ENCODE measurements around the gene CHST9. TPM values are rescaled to one million over a fixed set of nuclear protein-coding genes. Genes with fewer than 3 reads are reported as not detected.
"Not testable (repeated sequence)": the region's sequence is repeated elsewhere in the genome, so short reads cannot be mapped to it uniquely, and the experiment has no call there.

Gene CHST9
- total and polyA plus RNA-seq, 7 donors = 0.12 to 3.1 (median 0.95) TPM; not detected in 1

DNA sequence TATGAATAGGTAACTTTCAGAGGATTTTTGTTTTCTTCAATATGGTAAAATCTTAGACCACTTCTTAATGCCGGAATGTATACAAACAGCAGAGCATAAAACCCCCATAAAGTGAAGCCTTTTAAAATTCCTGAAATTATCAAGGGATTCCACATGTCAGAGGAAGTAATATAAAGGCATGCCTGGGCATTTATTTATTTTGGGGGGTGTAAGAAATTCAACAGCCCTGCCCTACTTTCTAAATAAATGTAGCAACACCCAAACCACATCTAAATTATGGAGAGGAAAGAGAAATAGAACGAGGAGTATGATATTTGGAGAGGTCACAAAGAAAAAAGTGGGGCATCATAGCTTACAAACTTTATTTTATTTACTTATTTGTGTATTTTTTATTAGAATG, 9.9 kb downstream of the CHST9 start:
- no peaks in the 10 kb centered on the region for H3K27me3 ChIP-seq
- TF ChIP-seq EP300 (IDR thresholded peaks at IDR 0.05) (no peak), POLR2AphosphoS5 (IDR thresholded peaks at IDR 0.05) (no peak), POLR2A (IDR thresholded peaks at IDR 0.05) (no peak)
- TF ChIP-seq, protein P1, sequence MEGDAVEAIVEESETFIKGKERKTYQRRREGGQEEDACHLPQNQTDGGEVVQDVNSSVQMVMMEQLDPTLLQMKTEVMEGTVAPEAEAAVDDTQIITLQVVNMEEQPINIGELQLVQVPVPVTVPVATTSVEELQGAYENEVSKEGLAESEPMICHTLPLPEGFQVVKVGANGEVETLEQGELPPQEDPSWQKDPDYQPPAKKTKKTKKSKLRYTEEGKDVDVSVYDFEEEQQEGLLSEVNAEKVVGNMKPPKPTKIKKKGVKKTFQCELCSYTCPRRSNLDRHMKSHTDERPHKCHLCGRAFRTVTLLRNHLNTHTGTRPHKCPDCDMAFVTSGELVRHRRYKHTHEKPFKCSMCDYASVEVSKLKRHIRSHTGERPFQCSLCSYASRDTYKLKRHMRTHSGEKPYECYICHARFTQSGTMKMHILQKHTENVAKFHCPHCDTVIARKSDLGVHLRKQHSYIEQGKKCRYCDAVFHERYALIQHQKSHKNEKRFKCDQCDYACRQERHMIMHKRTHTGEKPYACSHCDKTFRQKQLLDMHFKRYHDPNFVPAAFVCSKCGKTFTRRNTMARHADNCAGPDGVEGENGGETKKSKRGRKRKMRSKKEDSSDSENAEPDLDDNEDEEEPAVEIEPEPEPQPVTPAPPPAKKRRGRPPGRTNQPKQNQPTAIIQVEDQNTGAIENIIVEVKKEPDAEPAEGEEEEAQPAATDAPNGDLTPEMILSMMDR (IDR thresholded peaks at IDR 0.05) = no peak
- no peaks in the 10 kb centered on the region for H3K9me3 ChIP-seq
- no peak for DNase-seq
- no peaks in the 10 kb centered on the region for H3K4me1 ChIP-seq
- H3K27ac ChIP-seq = no peak overlapping the region
- H3K4me3 ChIP-seq = no peak overlapping the region
- intact Hi-C loops (cut with DNase I) = no loop called here
- WGBS, 2 donors = 18 to 48% methylated on average over 2 of the region's 2 CpGs
- H3K36me3 ChIP-seq = no peaks in the 10 kb centered on the region

GRCh38 chr18:27171993-27172392, 13.1 kb downstream of the CHST9 start:
- DNase-seq = no peak
- H3K27ac ChIP-seq = no peak overlapping the region
- TF ChIP-seq, protein P1 (IDR thresholded peaks at IDR 0.05) = no peak
- 28 to 62% methylated on average over 1 of the region's 1 CpG for WGBS, 2 donors
- H3K36me3 ChIP-seq = no peaks in the 10 kb centered on the region
- no peak overlapping the region for H3K4me3 ChIP-seq
- intact Hi-C loops (cut with DNase I) = no loop called here
- no peaks in the 10 kb centered on the region for H3K9me3 ChIP-seq
- H3K27me3 ChIP-seq = no peaks in the 10 kb centered on the region
- no peaks in the 10 kb centered on the region for H3K4me1 ChIP-seq

DNA sequence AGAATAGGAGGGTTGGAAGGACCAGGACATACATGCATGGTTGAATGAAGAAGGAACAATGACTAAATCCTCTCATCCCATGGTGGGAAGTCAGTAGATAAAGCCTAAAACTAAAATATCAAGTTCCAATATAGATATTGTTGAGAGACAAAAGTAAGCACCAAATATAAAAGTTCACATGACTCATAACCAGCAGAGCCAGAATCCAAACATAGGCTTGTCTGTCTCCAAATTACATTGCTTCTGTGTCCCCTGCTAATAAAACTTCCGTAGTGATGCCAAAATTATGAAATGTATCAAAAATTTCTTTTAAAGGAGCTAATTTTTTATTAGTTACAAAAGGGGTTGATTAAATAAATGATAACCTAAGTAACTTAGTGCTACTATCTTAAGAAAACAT, 19.7 kb downstream of the CHST9 start:
- intact Hi-C loops (cut with DNase I) = no loop called here
- Histone ChIP-seq H3K36me3 (no peaks in the 10 kb centered on the region), H3K4me1 (no peaks in the 10 kb centered on the region), H3K4me3 (no peak overlapping the region), H3K9me3 (peaks cover 0 to 1% (median 0%) of the 10 kb centered on the region in 4 donors), H3K27me3 (no peaks in the 10 kb centered on the region), H3K27ac (no peak overlapping the region)
- no peak for TF ChIP-seq POLR2A (IDR thresholded peaks at IDR 0.05)
- no peak for TF ChIP-seq EP300 (IDR thresholded peaks at IDR 0.05)
- TF ChIP-seq, protein P1 (IDR thresholded peaks at IDR 0.05) = no peak
- TF ChIP-seq POLR2AphosphoS5 (IDR thresholded peaks at IDR 0.05) = no peak
- 69 to 77% methylated on average over 1 of the region's 1 CpG for WGBS, 2 donors
- no peak for DNase-seq

DNA sequence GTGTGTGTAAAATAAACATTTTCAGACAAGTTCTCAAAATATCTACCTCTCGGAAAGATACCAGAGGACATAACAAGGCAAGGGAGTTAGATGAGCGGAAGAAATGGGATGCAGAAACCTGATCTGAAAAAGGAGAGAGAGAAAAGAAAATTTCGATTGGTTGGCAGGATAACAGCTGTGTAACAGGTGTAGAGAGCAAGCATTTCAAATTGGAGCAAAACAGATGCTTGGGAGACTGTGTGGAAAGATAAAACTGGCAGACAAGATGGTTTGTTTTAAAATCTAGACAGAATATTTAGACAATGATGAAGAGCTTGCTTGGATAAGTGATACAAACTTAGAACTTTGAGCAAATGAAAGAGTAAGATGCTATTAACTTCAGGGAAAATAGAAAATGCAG, 20.2 kb downstream of the CHST9 start:
- H3K36me3 ChIP-seq = no peaks in the 10 kb centered on the region
- peaks cover 0 to 1% (median 0%) of the 10 kb centered on the region in 4 donors for H3K9me3 ChIP-seq
- no peak for DNase-seq
- WGBS, 2 donors = 62 to 71% methylated on average over 3 of the region's 3 CpGs
- H3K4me3 ChIP-seq = no peak overlapping the region
- H3K27ac ChIP-seq = no peak overlapping the region
- TF ChIP-seq, protein P1 (IDR thresholded peaks at IDR 0.05) = no peak
- TF ChIP-seq POLR2AphosphoS5 (IDR thresholded peaks at IDR 0.05) = no peak
- no peak for TF ChIP-seq EP300 (IDR thresholded peaks at IDR 0.05)
- no peak for TF ChIP-seq POLR2A (IDR thresholded peaks at IDR 0.05)
- intact Hi-C loops (cut with DNase I) = no loop called here
- no peaks in the 10 kb centered on the region for H3K27me3 ChIP-seq
- H3K4me1 ChIP-seq = no peaks in the 10 kb centered on the region

- 88 to 90% methylated on average over 12 of the region's 12 CpGs for whole genome bisulfite sequencing, 2 donors
- H3K9me3 ChIP-seq; H3K27me3 ChIP-seq; H3K36me3 ChIP-seq; H3K4me1 ChIP-seq; DNase-seq; H3K4me3 ChIP-seq; intact Hi-C loops (cut with DNase I); H3K27ac ChIP-seq: not testable (repeated sequence)
Measured at GRCh38 chr18:27163197-27163716, 21.9 kb downstream of the CHST9 start.

DNA sequence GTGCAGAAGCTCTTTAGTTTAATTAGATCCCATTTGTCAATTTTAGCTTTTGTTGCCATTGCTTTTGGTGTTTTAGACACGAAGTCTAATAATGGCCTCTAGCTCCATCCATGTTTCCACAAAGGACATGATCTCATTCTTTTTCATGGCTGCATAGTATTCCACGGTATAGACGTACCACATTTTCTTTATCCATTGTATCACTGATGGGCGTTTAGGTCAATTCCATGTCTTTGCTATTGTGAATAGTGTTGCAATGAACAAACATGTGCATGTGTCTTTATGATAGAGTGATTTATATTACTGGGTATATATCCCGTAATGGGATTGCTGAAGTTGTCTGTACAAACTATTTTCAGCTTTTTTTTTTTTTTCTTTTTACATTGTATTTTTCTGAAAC, 35.9 kb downstream of the CHST9 start:
- 59 to 66% methylated on average over 5 of the region's 5 CpGs for WGBS, 2 donors
- H3K27me3 ChIP-seq; H3K36me3 ChIP-seq; intact Hi-C loops (cut with DNase I); DNase-seq; H3K27ac ChIP-seq; H3K4me3 ChIP-seq; H3K9me3 ChIP-seq; H3K4me1 ChIP-seq: not testable (repeated sequence)

All from sigmoid colon (tissue), 7 donors.